ENCODE results near the gene GPR4.

GPR4 gene

GRCh38 chr19:45601524-45602374 lies at the start of gene GPR4:
Gene GPR4 (minus strand): TSS chr19:45602212. CDS start chr19:45591866, 10,346 bp downstream.
- H3K4me1 ChIP-seq (ENCODE audit: insufficient read depth, low read length), result no peaks in the 10 kb centered on the region
- H3K27ac ChIP-seq (ENCODE audit: low read depth, low read length), result no peak within 1 kb of the TSS
- peaks cover 48 to 61% of the 10 kb centered on the region in 2 donors for H3K27me3 ChIP-seq (ENCODE audit: control insufficient read depth in 1 of 2, insufficient read depth in 2 of 2, low read length in 2 of 2)
- no peaks in the 10 kb centered on the region for H3K36me3 ChIP-seq (ENCODE audit: insufficient read depth, low read length)
- H3K9ac ChIP-seq (ENCODE audit: low read length), result no peak within 1 kb of the TSS
- H3K4me3 ChIP-seq (ENCODE audit: low read depth in 1 of 2, low read length in 2 of 2), result no peak within 1 kb of the TSS
- no peaks in the 10 kb centered on the region for H3K9me3 ChIP-seq (ENCODE audit: low read length)

DNA sequence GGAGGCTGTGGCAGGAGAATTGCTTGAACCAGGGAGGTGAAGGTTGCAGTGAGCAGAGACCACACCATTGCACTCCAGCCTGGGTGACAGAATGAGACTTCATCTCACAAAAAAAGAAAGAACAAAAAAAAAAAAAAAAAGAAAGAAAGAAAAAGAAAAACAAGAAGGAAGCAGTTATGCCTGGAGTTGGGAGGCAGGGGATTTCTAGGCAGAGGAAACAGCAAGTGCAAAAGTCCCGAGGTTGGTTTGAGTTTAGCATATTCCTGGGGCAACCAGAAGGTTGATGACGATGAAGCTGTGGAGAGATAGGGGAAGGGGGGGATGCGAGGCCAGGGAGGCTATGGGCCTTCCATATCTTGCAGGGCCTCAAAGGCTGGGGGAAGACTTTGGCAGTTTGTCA lies 48.7 kb upstream of the GPR4 start:
- H3K9ac ChIP-seq (ENCODE audit: low read length), result no peak overlapping the region
- no peaks in the 10 kb centered on the region for H3K4me1 ChIP-seq (ENCODE audit: insufficient read depth, low read length)
- no peak overlapping the region for H3K4me3 ChIP-seq (ENCODE audit: low read depth in 1 of 2, low read length in 2 of 2)
- no peaks in the 10 kb centered on the region for H3K36me3 ChIP-seq (ENCODE audit: insufficient read depth, low read length)
- no peak overlapping the region for H3K27ac ChIP-seq (ENCODE audit: low read depth, low read length)
- H3K27me3 ChIP-seq (ENCODE audit: control insufficient read depth in 1 of 2, insufficient read depth in 2 of 2, low read length in 2 of 2), result peaks cover 5 to 9% of the 10 kb centered on the region in 2 donors
- H3K9me3 ChIP-seq (ENCODE audit: low read length), result no peaks in the 10 kb centered on the region

DNA sequence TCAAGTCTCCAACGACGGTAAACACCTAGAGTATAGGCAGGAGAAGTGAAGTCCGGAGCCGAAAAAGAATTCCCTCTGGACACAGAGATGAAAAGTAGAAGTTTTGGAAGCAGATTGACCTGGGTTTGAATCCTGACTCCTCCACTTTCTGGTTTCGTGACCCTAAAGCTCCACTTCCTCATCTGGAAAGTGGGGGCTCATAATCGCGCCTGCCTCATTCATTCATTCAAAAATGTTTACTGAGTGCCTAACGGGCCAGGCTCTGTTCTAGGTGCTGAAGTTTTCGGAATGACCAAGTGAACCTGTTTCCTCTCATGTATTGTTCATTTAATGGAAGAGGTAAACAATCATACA lies 44.3 kb upstream of the GPR4 start:
- peaks cover 14% of the 10 kb centered on the region for H3K4me1 ChIP-seq (ENCODE audit: insufficient read depth, low read length)
- H3K36me3 ChIP-seq (ENCODE audit: insufficient read depth, low read length), result no peaks in the 10 kb centered on the region
- no peak overlapping the region for H3K27ac ChIP-seq (ENCODE audit: low read depth, low read length)
- H3K9me3 ChIP-seq (ENCODE audit: low read length), result no peaks in the 10 kb centered on the region
- H3K9ac ChIP-seq (ENCODE audit: low read length), result no peak overlapping the region
- H3K27me3 ChIP-seq (ENCODE audit: control insufficient read depth in 1 of 2, insufficient read depth in 2 of 2, low read length in 2 of 2), result peaks cover 23 to 32% of the 10 kb centered on the region in 2 donors
- no peak overlapping the region for H3K4me3 ChIP-seq (ENCODE audit: low read depth in 1 of 2, low read length in 2 of 2)

- Histone ChIP-seq H3K27me3 (ENCODE audit: control insufficient read depth in 1 of 2, insufficient read depth in 2 of 2, low read length in 2 of 2) (peaks cover 28 to 37% of the 10 kb centered on the region in 2 donors), H3K4me3 (ENCODE audit: low read depth in 1 of 2, low read length in 2 of 2) (no peak overlapping the region), H3K9me3 (ENCODE audit: low read length) (no peaks in the 10 kb centered on the region), H3K9ac (ENCODE audit: low read length) (no peak overlapping the region), H3K36me3 (ENCODE audit: insufficient read depth, low read length) (no peaks in the 10 kb centered on the region), H3K4me1 (ENCODE audit: insufficient read depth, low read length) (peaks cover 15% of the 10 kb centered on the region), H3K27ac (ENCODE audit: low read depth, low read length) (no peak overlapping the region)
Measured at GRCh38 chr19:45645631-45646344, 43.8 kb upstream of the GPR4 start.

DNA sequence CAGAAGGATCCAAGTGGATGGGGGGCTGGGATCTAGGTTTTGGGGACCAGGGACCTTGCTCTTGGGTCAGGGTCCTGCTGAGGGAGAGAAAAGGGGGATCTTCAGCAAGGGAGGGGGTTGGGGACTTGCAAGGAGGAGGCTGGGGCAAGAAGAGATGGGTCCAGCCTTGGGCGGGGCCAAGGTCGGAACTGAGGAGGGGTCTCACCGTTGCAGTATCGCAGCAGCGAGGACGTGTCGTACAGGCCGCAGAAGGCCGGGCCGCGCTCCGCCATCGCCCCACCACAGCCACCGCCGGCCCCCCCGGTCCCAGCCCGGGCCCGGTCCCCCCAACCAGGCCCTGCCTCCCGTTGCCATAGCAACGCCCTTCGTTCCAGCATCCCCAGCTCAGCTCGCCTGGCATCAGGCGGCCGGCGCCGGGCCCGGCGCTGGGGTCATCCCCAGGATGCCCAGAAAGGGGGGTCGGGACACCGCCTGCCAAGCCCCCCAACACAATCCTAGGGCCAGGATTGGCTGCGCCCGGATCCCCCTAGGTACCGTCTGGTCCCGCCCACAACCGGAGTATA lies 43.1 kb upstream of the GPR4 start:
- no peak overlapping the region for H3K9ac ChIP-seq (ENCODE audit: low read length)
- peaks cover 15% of the 10 kb centered on the region for H3K4me1 ChIP-seq (ENCODE audit: insufficient read depth, low read length)
- H3K4me3 ChIP-seq (ENCODE audit: low read depth in 1 of 2, low read length in 2 of 2), result no peak overlapping the region
- no peaks in the 10 kb centered on the region for H3K9me3 ChIP-seq (ENCODE audit: low read length)
- peaks cover 29 to 39% of the 10 kb centered on the region in 2 donors for H3K27me3 ChIP-seq (ENCODE audit: control insufficient read depth in 1 of 2, insufficient read depth in 2 of 2, low read length in 2 of 2)
- H3K27ac ChIP-seq (ENCODE audit: low read depth, low read length), result no peak overlapping the region
- no peaks in the 10 kb centered on the region for H3K36me3 ChIP-seq (ENCODE audit: insufficient read depth, low read length)

DNA sequence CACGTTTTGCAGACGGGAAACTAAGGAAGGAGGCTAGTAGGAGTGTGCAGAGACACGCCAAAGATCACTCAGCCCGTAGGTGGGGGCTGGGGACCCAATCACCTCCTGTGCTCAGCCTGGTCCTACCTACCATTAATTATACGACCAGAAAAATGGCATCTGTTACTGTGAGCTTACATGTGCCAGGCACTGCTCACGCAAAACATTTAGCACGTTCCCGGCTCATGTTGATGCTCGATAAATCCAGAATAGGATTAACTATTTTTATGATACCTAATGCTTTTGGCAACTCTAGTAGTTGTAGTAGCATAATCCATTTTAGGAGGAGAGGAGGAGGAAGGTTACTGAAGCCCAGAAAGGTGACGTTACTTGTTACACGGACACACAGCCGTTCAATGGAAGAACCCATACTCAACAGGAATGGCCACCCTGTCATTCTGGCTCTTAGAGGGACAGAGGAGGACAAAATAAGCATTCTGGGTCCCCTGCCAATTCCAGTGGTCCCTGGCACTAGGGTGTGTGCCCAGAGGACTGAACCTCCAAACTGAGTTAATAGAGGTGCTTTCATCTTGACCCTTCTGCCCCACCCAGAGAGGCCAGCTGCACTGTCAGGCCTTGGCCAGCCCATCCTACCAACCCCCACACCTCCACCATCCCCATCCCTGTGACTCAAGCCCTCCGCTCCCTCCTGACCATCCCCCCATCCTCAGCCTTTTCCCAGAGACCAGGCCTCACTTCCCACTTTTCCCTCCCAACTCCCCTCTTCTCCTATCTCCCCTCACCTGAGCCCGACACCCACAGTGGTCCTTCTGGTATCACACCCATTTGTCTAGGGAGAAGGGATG lies 42.1 kb upstream of the GPR4 start:
- H3K27ac ChIP-seq (ENCODE audit: low read depth, low read length), result no peak overlapping the region

DNA sequence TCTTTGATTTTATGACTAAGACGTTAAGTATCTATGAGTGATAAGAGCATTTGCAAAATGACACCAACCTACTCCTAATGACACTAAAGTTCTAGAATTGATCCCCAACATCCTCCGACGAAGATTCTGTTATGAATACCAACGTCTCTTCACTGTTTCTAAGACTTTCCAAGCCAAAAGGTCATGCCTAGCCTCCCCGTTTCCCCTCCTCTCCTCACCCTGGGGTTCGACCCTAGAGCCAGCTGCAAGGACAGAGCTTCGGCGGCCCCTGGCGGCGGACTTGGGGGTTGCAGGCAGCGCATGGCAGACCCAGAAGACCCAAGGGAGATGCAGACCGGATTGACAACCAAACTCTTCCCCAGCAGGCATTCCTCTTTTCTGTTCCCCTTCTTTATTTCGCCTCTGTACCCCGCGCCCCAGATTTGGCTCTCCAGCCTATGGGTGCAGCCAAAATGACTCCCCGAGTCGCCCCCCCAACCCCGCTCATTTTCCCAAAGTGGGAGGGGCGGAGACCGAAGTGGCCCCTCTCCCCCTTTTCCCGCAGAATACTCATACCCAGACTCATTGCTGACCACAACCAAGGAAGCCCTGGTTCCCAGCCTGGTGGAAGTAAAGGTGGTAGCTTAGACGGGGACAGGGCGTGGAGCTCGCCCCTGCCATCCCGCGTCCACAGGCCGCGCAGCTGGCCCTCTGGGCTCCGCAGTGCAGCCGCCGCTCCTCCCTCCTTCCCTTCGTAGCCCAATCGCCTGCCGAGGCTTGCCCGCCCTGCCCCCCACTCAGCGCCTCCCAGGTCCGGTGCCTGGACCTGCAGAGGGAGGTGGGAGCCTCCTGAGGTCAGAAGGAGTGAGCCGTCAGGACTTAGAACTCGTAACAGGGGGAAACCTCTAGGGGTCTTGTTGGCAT lies 41.3 kb upstream of the GPR4 start:
- peaks cover 15% of the 10 kb centered on the region for H3K4me1 ChIP-seq (ENCODE audit: insufficient read depth, low read length)
- H3K9me3 ChIP-seq (ENCODE audit: low read length), result no peaks in the 10 kb centered on the region
- H3K36me3 ChIP-seq (ENCODE audit: insufficient read depth, low read length), result no peaks in the 10 kb centered on the region
- H3K9ac ChIP-seq (ENCODE audit: low read length), result no peak overlapping the region
- H3K4me3 ChIP-seq (ENCODE audit: low read depth in 1 of 2, low read length in 2 of 2), result no peak overlapping the region
- H3K27ac ChIP-seq (ENCODE audit: low read depth, low read length), result no peak overlapping the region
- H3K27me3 ChIP-seq (ENCODE audit: control insufficient read depth in 1 of 2, insufficient read depth in 2 of 2, low read length in 2 of 2), result peaks cover 29 to 50% of the 10 kb centered on the region in 2 donors

More for the DNA sequence above, 42.1 kb upstream of the GPR4 start:
- H3K9me3 ChIP-seq (ENCODE audit: low read length), result no peaks in the 10 kb centered on the region
- no peak overlapping the region for H3K9ac ChIP-seq (ENCODE audit: low read length)
- peaks cover 29 to 47% of the 10 kb centered on the region in 2 donors for H3K27me3 ChIP-seq (ENCODE audit: control insufficient read depth in 1 of 2, insufficient read depth in 2 of 2, low read length in 2 of 2)
- H3K36me3 ChIP-seq (ENCODE audit: insufficient read depth, low read length), result no peaks in the 10 kb centered on the region
- H3K4me3 ChIP-seq (ENCODE audit: low read depth in 1 of 2, low read length in 2 of 2), result no peak overlapping the region
- H3K4me1 ChIP-seq (ENCODE audit: insufficient read depth, low read length), result peaks cover 15% of the 10 kb centered on the region

DNA sequence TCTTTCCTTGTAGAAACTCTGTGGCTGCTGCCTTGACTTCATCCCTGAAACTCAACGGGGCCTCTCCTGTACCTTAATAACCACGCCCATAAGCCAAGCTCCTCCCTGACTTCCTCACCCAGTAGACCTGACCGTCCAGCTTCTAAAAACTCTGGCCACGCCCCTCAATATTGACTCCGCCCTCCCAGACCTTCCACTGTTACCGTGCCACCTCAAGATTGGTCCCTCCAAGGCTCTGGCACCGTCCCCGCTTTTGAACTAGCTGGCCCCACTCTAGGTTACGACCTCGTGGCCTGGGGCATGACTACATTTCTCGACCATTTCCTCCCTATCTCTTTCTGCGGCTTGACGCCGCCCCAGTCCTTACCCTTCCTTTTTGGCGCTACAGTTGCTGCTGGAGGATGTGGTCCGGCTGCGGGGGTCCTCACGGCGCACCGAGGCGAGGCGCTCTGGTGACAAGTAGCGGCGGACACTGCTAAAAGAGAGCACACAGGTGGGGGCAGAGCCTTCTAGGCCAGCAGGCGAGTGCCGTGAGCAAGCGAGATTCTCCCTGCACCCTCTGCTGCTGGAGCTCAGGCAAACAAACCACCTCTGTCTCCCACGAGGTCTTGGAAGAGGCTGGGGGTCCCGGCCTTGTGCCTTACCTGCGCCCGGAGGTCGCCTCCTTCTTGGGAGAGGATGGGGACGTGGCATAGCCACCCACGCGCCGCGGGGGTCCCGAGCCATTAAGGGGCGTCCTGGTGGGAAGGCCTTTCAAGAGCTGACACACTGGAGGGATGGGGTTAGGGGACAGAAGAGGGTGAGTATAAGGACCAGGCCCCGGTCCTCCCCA lies 39.5 kb upstream of the GPR4 start:
- peaks cover 15% of the 10 kb centered on the region for H3K4me1 ChIP-seq (ENCODE audit: insufficient read depth, low read length)
- no peaks in the 10 kb centered on the region for H3K36me3 ChIP-seq (ENCODE audit: insufficient read depth, low read length)
- H3K4me3 ChIP-seq (ENCODE audit: low read depth in 1 of 2, low read length in 2 of 2), result peak overlapping the region in 1 of 2 donors; percentile 49
- H3K9ac ChIP-seq (ENCODE audit: low read length), result no peak overlapping the region
- H3K27me3 ChIP-seq (ENCODE audit: control insufficient read depth in 1 of 2, insufficient read depth in 2 of 2, low read length in 2 of 2), result peaks cover 27 to 50% of the 10 kb centered on the region in 2 donors
- no peaks in the 10 kb centered on the region for H3K9me3 ChIP-seq (ENCODE audit: low read length)
- H3K27ac ChIP-seq (ENCODE audit: low read depth, low read length), result no peak overlapping the region

- H3K36me3 ChIP-seq (ENCODE audit: insufficient read depth, low read length), result no peaks in the 10 kb centered on the region
- H3K9ac ChIP-seq (ENCODE audit: low read length), result no peak overlapping the region
- H3K4me3 ChIP-seq (ENCODE audit: low read depth in 1 of 2, low read length in 2 of 2), result no peak overlapping the region
- H3K27me3 ChIP-seq (ENCODE audit: control insufficient read depth in 1 of 2, insufficient read depth in 2 of 2, low read length in 2 of 2), result peaks cover 21 to 46% of the 10 kb centered on the region in 2 donors
- no peak overlapping the region for H3K27ac ChIP-seq (ENCODE audit: low read depth, low read length)
- H3K9me3 ChIP-seq (ENCODE audit: low read length), result no peaks in the 10 kb centered on the region
- peaks cover 15% of the 10 kb centered on the region for H3K4me1 ChIP-seq (ENCODE audit: insufficient read depth, low read length)
Measured at GRCh38 chr19:45640849-45641273, 38.8 kb upstream of the GPR4 start.
